HEK293 (cell line): ENCODE results near the gene CYBRD1.

Experiments used
- ELK4 ChIP-seq: IDR thresholded peaks from 2 replicates; pipeline ENCODE4 v1.6.1; 2011; ENCODE audit warnings: mild to moderate bottlenecking, low read depth, low read length, borderline replicate concordance
- KLF1 ChIP-seq: fragments of 450-650 bp; formaldehyde crosslinking; IDR thresholded peaks from 2 replicates; pipeline ENCODE4 v1.5.1; 2016; ENCODE audit warnings: missing biosample characterization, missing genetic modification characterization
- REST ChIP-seq: fragments of 450-650 bp; formaldehyde crosslinking; IDR thresholded peaks from 2 replicates; pipeline ENCODE4 v1.5.1; 2016; ENCODE audit warnings: missing biosample characterization, missing genetic modification characterization
- ZNF274 ChIP-seq, 2 experiments: fragments of 200-500 bp in 1 of 2; fragments of 450-650 bp in 1 of 2; sonication (Bioruptor generic) in 1 of 2; formaldehyde crosslinking in 1 of 2; IDR thresholded peaks; 2 replicates each; pipeline versions ENCODE4 v1.5.1 to v1.6.1; 2014 to 2016; ENCODE audit warnings: borderline replicate concordance in 1 of 2, inconsistent platforms in 1 of 2, low read length in 1 of 2, missing biosample characterization in 1 of 2, missing genetic modification characterization in 1 of 2
- ZNF629 ChIP-seq: fragments of 450-650 bp; formaldehyde crosslinking; IDR thresholded peaks from 2 replicates; pipeline ENCODE4 v1.5.1; 2017; ENCODE audit warnings: missing biosample characterization, missing genetic modification characterization

GRCh38 chr2:171595456-171595855, 73.2 kb downstream of the CYBRD1 start:
- TF ChIP-seq REST: no peak
- TF ChIP-seq ZNF274 (IDR thresholded peaks at IDR 0.05; ENCODE audit: low read length): no peak
- TF ChIP-seq ZNF274 (tag by site-specific recombination; IDR thresholded peaks at IDR 0.05; ENCODE audit: borderline replicate concordance): no peak
- TF ChIP-seq ZNF629 (tag by site-specific recombination): no peak
- no peak for TF ChIP-seq KLF1
- no peak for TF ChIP-seq ELK4
